Stimulated activated CD4-positive, alpha-beta T cell treated with anti-CD3 and anti-CD28 coated beads, Interleukin-15, amount 100 ng/mL, for 1 hour (primary cell): ENCODE results near the gene PSMD8.
"Not testable (repeated sequence)": the region's sequence is repeated elsewhere in the genome, so short reads cannot be mapped to it uniquely, and the experiment has no call there.

Source experiments
- DNase-seq, 2 donors: peaks; one replicate each; pipeline ENCODE4 v3.0.0-alpha.2; 2020; ENCODE audit warnings: low read depth in 1 of 2, low spot score in 1 of 2

The PSMD8 gene

GRCh38 chr19:38410407-38410806 is 36.0 kb downstream of the PSMD8 start:
- not testable (repeated sequence) for DNase-seq

- no peak for DNase-seq
These were observed 36.8 kb downstream of the PSMD8 start for GRCh38 chr19:38411041-38411712.

GRCh38 chr19:38411898-38412297 is 37.5 kb downstream of the PSMD8 start:
- DNase-seq = not testable (repeated sequence)

- DNase-seq = no peak
These were observed 38.1 kb downstream of the PSMD8 start for GRCh38 chr19:38412491-38412890.

GRCh38 chr19:38412961-38413360 is 38.6 kb downstream of the PSMD8 start:
- DNase-seq = no peak

GRCh38 chr19:38413416-38413815 is 39.0 kb downstream of the PSMD8 start:
- DNase-seq = no peak

GRCh38 chr19:38417146-38417543 is 42.8 kb downstream of the PSMD8 start:
- no peak for DNase-seq

- peak; percentile 25 to 47 for DNase-seq
These were observed 43.5 kb downstream of the PSMD8 start for GRCh38 chr19:38417544-38418506.

GRCh38 chr19:38420935-38421334 is 46.6 kb downstream of the PSMD8 start:
- no peak for DNase-seq

- DNase-seq = no peak
These were observed 47.5 kb downstream of the PSMD8 start for GRCh38 chr19:38421856-38422255.

GRCh38 chr19:38422438-38422837 is 48.1 kb downstream of the PSMD8 start:
- DNase-seq = no peak

GRCh38 chr19:38424272-38424671 is 49.9 kb downstream of the PSMD8 start:
- DNase-seq = no peak

- DNase-seq = no peak
These were observed 50.9 kb downstream of the PSMD8 start for GRCh38 chr19:38425222-38425809.

- DNase-seq = peak in 1 of 2 donors; percentile 45
These were observed 51.6 kb downstream of the PSMD8 start, which contains the start of gene RASGRP4 for GRCh38 chr19:38425810-38426466. TSS of gene RASGRP4 (minus strand) at chr19:38426219. CDS start at chr19:38426091, 128 bp downstream.

GRCh38 chr19:38427035-38427677 is 52.8 kb downstream of the PSMD8 start:
- not testable (repeated sequence) for DNase-seq

- DNase-seq = no peak
These were observed 54.9 kb downstream of the PSMD8 start for GRCh38 chr19:38429055-38429810.

GRCh38 chr19:38429811-38430156 is 55.4 kb downstream of the PSMD8 start:
- DNase-seq = no peak

- no peak for DNase-seq
These were observed 56.6 kb downstream of the PSMD8 start for GRCh38 chr19:38430931-38431330.

GRCh38 chr19:38433268-38433733 is 58.9 kb downstream of the PSMD8 start, which contains the start of gene RYR1:
TSS of gene RYR1 (plus strand) at chr19:38433691. CDS start at chr19:38433830, 139 bp downstream.
- peak in 1 of 2 donors; percentile 35 for DNase-seq
